H1 (cell line): ENCODE results near the gene MIA2. TPM values are rescaled to one million over a fixed set of nuclear protein-coding genes. Genes with fewer than 3 reads are reported as not detected.

ENCODE experiments used
- CTCF ChIA-PET: fragments of 300-600 bp; sonication (Branson Sonifier 250); formaldehyde crosslinking; loops from one replicate; lab custom pipeline; 2021; ENCODE audit not compliant: partially characterized antibody; lab: Charles Lee
- POLR2A ChIA-PET: fragments of 300-600 bp; sonication (Branson Sonifier 250); formaldehyde crosslinking; loops from one replicate; lab custom pipeline; 2021; ENCODE audit warnings: inconsistent platforms; ENCODE audit not compliant: partially characterized antibody; lab: Charles Lee
- DNase-seq, 2 experiments: peaks; one replicate each; pipeline versions ENCODE4 v3.0.0 to v3.0.0-alpha.2; 2010 to 2022; ENCODE audit warnings: low spot score in 2 of 2, low read depth in 1 of 2, mixed read lengths in 1 of 2
- FAIRE-seq: peaks from 2 replicates; lab custom pipeline; 2011; peaks lifted over from hg19 to GRCh38; lab: Jason Lieb, UNC
- H2AFZ ChIP-seq: 2 replicates; pipeline ENCODE4 v1.8.1; 2012; ENCODE audit warnings: low read length, inconsistent platforms
- H2AK5ac ChIP-seq: 2 replicates; pipeline ENCODE4 v1.6.1; 2013; ENCODE audit warnings: low read depth, low read length
- H2BK120ac ChIP-seq: replicated peaks from 2 replicates; pipeline ENCODE3; 2013; ENCODE audit warnings: low read depth, low read length, inconsistent platforms
- H2BK12ac ChIP-seq: 2 replicates; pipeline ENCODE4 v1.6.1; 2013; ENCODE audit warnings: low read depth, low read length
- H2BK15ac ChIP-seq: 2 replicates; pipeline ENCODE4 v1.6.1; 2013; ENCODE audit warnings: low read length
- H2BK20ac ChIP-seq: 2 replicates; pipeline ENCODE4 v1.6.1; 2013; ENCODE audit warnings: low read length
- H2BK5ac ChIP-seq: 2 replicates; pipeline ENCODE4 v1.6.1; 2013; ENCODE audit warnings: low read depth, low read length
- H3K14ac ChIP-seq: 2 replicates; pipeline ENCODE4 v1.6.1; 2013; ENCODE audit warnings: inconsistent platforms; ENCODE audit not compliant: insufficient read length
- H3K18ac ChIP-seq: 2 replicates; pipeline ENCODE4 v1.6.1; 2013; ENCODE audit warnings: low read length; ENCODE audit errors: extremely low read depth
- H3K23ac ChIP-seq: 2 replicates; pipeline ENCODE4 v1.6.1; 2013; ENCODE audit warnings: inconsistent platforms; ENCODE audit not compliant: insufficient read length
- H3K23me2 ChIP-seq: 2 replicates; pipeline ENCODE4 v1.6.1; 2013; ENCODE audit warnings: low read depth, low read length
- H3K27ac ChIP-seq: 2 replicates; pipeline ENCODE4 v1.6.1; 2011; ENCODE audit warnings: low read depth, low read length, inconsistent platforms
- H3K27me3 ChIP-seq, 4 experiments: replicated peaks in 1 of 4; 1 replicate in 1 of 4; 2 replicates in 3 of 4; pipeline versions ENCODE4 v1.6.1 to v1.8.1; 2011 to 2013; ENCODE audit warnings: low read length in 3 of 4, mild to moderate bottlenecking in 3 of 4, inconsistent platforms in 2 of 4, mixed read lengths in 2 of 4, moderate library complexity in 1 of 4; ENCODE audit not compliant: control insufficient read depth in 3 of 4, insufficient read depth in 3 of 4; ENCODE audit errors: extremely low read depth in 1 of 4
- H3K36me3 ChIP-seq, 4 experiments: 2 replicates each; pipeline versions ENCODE4 v1.6.1 to v1.8.1; 2011 to 2013; ENCODE audit warnings: mild to moderate bottlenecking in 4 of 4, low read length in 3 of 4, moderate library complexity in 2 of 4, control low read depth in 1 of 4, inconsistent platforms in 1 of 4; ENCODE audit not compliant: insufficient read depth in 4 of 4, control insufficient read depth in 2 of 4
- H3K4ac ChIP-seq: replicated peaks from 2 replicates; pipeline ENCODE3; 2013; ENCODE audit warnings: low read length, low read depth, mixed read lengths, inconsistent platforms; ENCODE audit not compliant: insufficient read length
- H3K4me1 ChIP-seq, 4 experiments: replicated peaks in 1 of 4; 1 replicate in 1 of 4; 2 replicates in 3 of 4; pipeline versions ENCODE4 v1.6.1 to v1.8.1; 2011 to 2013; ENCODE audit warnings: low read length in 3 of 4, inconsistent platforms in 2 of 4, mixed read lengths in 1 of 4; ENCODE audit not compliant: insufficient read depth in 4 of 4, control insufficient read depth in 3 of 4
- H3K4me2 ChIP-seq, 2 experiments: 2 replicates each; pipeline versions ENCODE4 v1.6.1 to v1.8.1; 2011 to 2013; ENCODE audit warnings: low read depth in 2 of 2, low read length in 2 of 2, control low read depth in 1 of 2, inconsistent platforms in 1 of 2, mild to moderate bottlenecking in 1 of 2; ENCODE audit not compliant: insufficient read depth in 1 of 2
- H3K4me3 ChIP-seq, 4 experiments: fragments of 200-600, 300-600 bp in 1 of 4; sonication (generic), shearing (Covaris generic), sonication (Bioruptor Twin) in 1 of 4; 2 replicates each; pipeline versions ENCODE4 v1.5.1 to v1.8.1; 2011 to 2016; ENCODE audit warnings: low read length in 4 of 4, low read depth in 3 of 4, control low read depth in 2 of 4, inconsistent platforms in 2 of 4, mild to moderate bottlenecking in 2 of 4, mixed read lengths in 1 of 4, moderate library complexity in 1 of 4; ENCODE audit not compliant: insufficient read depth in 2 of 4; ENCODE audit errors: extremely low read depth in 1 of 4
- H3K56ac ChIP-seq: replicated peaks from 2 replicates; pipeline ENCODE3; 2013; ENCODE audit warnings: low read depth, mild to moderate bottlenecking, mixed read lengths, low read length, inconsistent platforms; ENCODE audit not compliant: insufficient read length
- H3K79me1 ChIP-seq: 2 replicates; pipeline ENCODE4 v1.6.1; 2013; ENCODE audit warnings: low read depth, low read length, control low read depth
- H3K79me2 ChIP-seq, 2 experiments: 2 replicates each; pipeline versions ENCODE4 v1.6.1 to v1.8.1; 2012 to 2013; ENCODE audit warnings: low read length in 2 of 2, mild to moderate bottlenecking in 2 of 2, inconsistent platforms in 1 of 2; ENCODE audit not compliant: insufficient read depth in 2 of 2, control insufficient read depth in 1 of 2
- H3K9ac ChIP-seq, 4 experiments: replicated peaks in 1 of 4; 1 replicate in 1 of 4; 2 replicates in 3 of 4; pipeline versions ENCODE4 v1.6.1 to v1.8.1; 2011 to 2013; ENCODE audit warnings: low read depth in 3 of 4, low read length in 3 of 4, control low read depth in 2 of 4, mild to moderate bottlenecking in 2 of 4, moderate library complexity in 2 of 4, inconsistent platforms in 1 of 4; ENCODE audit errors: extremely low read depth in 1 of 4
- H3K9me3 ChIP-seq, 2 experiments: 2 replicates each; pipeline versions ENCODE4 v1.6.1 to v1.8.1; 2012 to 2013; ENCODE audit warnings: mild to moderate bottlenecking in 2 of 2, moderate library complexity in 2 of 2, control low read depth in 1 of 2, inconsistent platforms in 1 of 2, low read depth in 1 of 2, low read length in 1 of 2, mixed read lengths in 1 of 2; ENCODE audit not compliant: insufficient read depth in 2 of 2
- H4K20me1 ChIP-seq, 2 experiments: replicated peaks in 1 of 2; 2 replicates each; pipeline versions ENCODE3 to v1.8.1; 2011 to 2013; ENCODE audit warnings: inconsistent platforms in 2 of 2, low read length in 2 of 2, mild to moderate bottlenecking in 1 of 2; ENCODE audit not compliant: insufficient read depth in 2 of 2, control insufficient read depth in 1 of 2
- H4K5ac ChIP-seq: 2 replicates; pipeline ENCODE4 v1.6.1; 2013; ENCODE audit warnings: low read length, low read depth, mixed read lengths, inconsistent platforms; ENCODE audit not compliant: insufficient read length
- H4K8ac ChIP-seq: 2 replicates; pipeline ENCODE4 v1.8.0; 2013; ENCODE audit warnings: mild to moderate bottlenecking, moderate library complexity, low read length, inconsistent platforms; ENCODE audit not compliant: insufficient read depth; ENCODE audit errors: extremely low read depth
- H4K91ac ChIP-seq: replicated peaks from 2 replicates; pipeline ENCODE3; 2013; ENCODE audit warnings: low read length, mixed read lengths, inconsistent platforms; ENCODE audit not compliant: insufficient read length
- BCL11A ChIP-seq, 2 experiments: IDR thresholded peaks; one replicate each; pipeline ENCODE4 v1.6.1; 2011; ENCODE audit warnings: low read depth in 2 of 2, low read length in 2 of 2, mild to moderate bottlenecking in 2 of 2
- CBX5 ChIP-seq: fragments of 300-800, 300-1000 bp; sonication (generic); IDR thresholded peaks from 2 replicates; pipeline ENCODE4 v1.7.1; 2016; ENCODE audit warnings: antibody characterized with exemption, low read length, low read depth
- JUND ChIP-seq: IDR thresholded peaks from 2 replicates; pipeline ENCODE4 v1.6.1; 2011; ENCODE audit warnings: mild to moderate bottlenecking, improper control_type of control experiment, low read length
- KDM5A ChIP-seq: fragments of 200-600 bp; IDR thresholded peaks from 2 replicates; pipeline ENCODE4 v1.7.1; 2012; ENCODE audit warnings: mild to moderate bottlenecking, low read length, inconsistent platforms, mixed read lengths
- RFX5 ChIP-seq: IDR thresholded peaks from 2 replicates; pipeline ENCODE4 v1.6.1; 2011; ENCODE audit warnings: low read depth, low read length, improper control_type of control experiment, borderline replicate concordance
- RNF2 ChIP-seq: fragments of 200-900, 300-1000 bp; sonication (generic); IDR thresholded peaks from 2 replicates; pipeline ENCODE4 v1.7.1; 2016; ENCODE audit warnings: borderline replicate concordance, low read depth, mild to moderate bottlenecking, antibody characterized with exemption, low read length; ENCODE audit not compliant: poor library complexity, severe bottlenecking; ENCODE audit errors: missing control alignments
- SAP30 ChIP-seq: fragments of 300-600 bp; sonication (generic); IDR thresholded peaks from 2 replicates; pipeline ENCODE4 v1.7.1; 2012; ENCODE audit warnings: low read length, moderate library complexity, mild to moderate bottlenecking, inconsistent platforms; ENCODE audit not compliant: insufficient read depth, insufficient replicate concordance
- SUZ12 ChIP-seq: fragments of 200-600 bp; sonication (generic); IDR thresholded peaks from 2 replicates; pipeline ENCODE4 v1.6.1; 2012; ENCODE audit warnings: mild to moderate bottlenecking, inconsistent platforms, low read length, moderate library complexity, mixed read lengths
- TAF1 ChIP-seq: IDR thresholded peaks from 2 replicates; pipeline ENCODE4 v1.6.1; 2011; ENCODE audit warnings: mild to moderate bottlenecking, low read depth, low read length
- TEAD4 ChIP-seq: IDR thresholded peaks from 2 replicates; pipeline ENCODE4 v1.6.1; 2012; ENCODE audit warnings: low read depth, low read length, inconsistent platforms, mixed read lengths
- YY1 ChIP-seq: IDR thresholded peaks from 2 replicates; pipeline ENCODE4 v1.6.1; 2011; ENCODE audit warnings: low read depth, mild to moderate bottlenecking, low read length
- WGBS, 2 experiments: shearing (Covaris generic) in 1 of 2; methylation state at CpG; one replicate each; pipeline versions ENCODE4 v1.1.6 to v1.1.7; 2013 to 2015; ENCODE audit warnings: low lambda C conversion rate in 2 of 2, mixed read lengths in 2 of 2, inconsistent platforms in 1 of 2, low coverage in 1 of 2, missing lambda C conversion rate in 1 of 2; ENCODE audit not compliant: insufficient replicate concordance in 2 of 2, insufficient coverage in 1 of 2, insufficient read length in 1 of 2; ENCODE audit errors: extremely low coverage in 1 of 2, missing lambda C conversion rate in 1 of 2; 5-methylcytosine and 5-hydroxymethylcytosine counted together
- polyA plus RNA-seq, 7 experiments: library from polyadenylated mRNA; depleted of rRNA in 3 of 7; stranded (reverse) in 5 of 7; unstranded in 2 of 7; fragments of >200 nt in 5 of 7; fragments of 200-250 nt in 2 of 7; gene quantifications; 1 replicate in 5 of 7; 2 replicates in 1 of 7; 4 replicates in 1 of 7; pipeline versions ENCODE4 v1.2.1 to v1.2.3, GENCODE V29; 2011 to 2013; ENCODE audit warnings: missing spikeins in 2 of 7, mixed read lengths in 2 of 7
- total RNA-seq: library from RNA; stranded (reverse); fragmentation: NEBNext Ultra II Directional; extraction: Animal tissue kit (Norgen Biotek cat#: 25700); gene quantifications from 2 replicates; pipeline ENCODE4 v1.2.1, GENCODE V29; 2021

MIA2 gene
- total and polyA plus RNA-seq, 2 of the 8 experiments (the other 6 are each of a cell fraction or from before 2014, with no cell fraction given), result 10.1 to 15.0 TPM

- H4K8ac ChIP-seq, result no peak overlapping the region
- ChIA-PET CTCF (no interaction called here), POLR2A (no interaction called here)
- H3K4me3 ChIP-seq, result no peak overlapping the region
- TF ChIP-seq CBX5 (no peak), JUND (no peak), SUZ12 (no peak), YY1 (no peak), TAF1 (no peak), RNF2 (no peak), KDM5A (no peak), TEAD4 (no peak), BCL11A (IDR thresholded peaks at IDR 0.05; ENCODE audit: low read depth in 2 of 2, low read length in 2 of 2) (no peak), SAP30 (no peak), RFX5 (no peak)
- no peak overlapping the region for H2BK12ac ChIP-seq
- no peaks in the 10 kb centered on the region for H3K4me1 ChIP-seq
- DNase-seq, result no peak
- no peak overlapping the region for H3K4ac ChIP-seq
- H2BK120ac ChIP-seq, result no peak overlapping the region
- no peak overlapping the region for H3K23ac ChIP-seq
- H3K27ac ChIP-seq, result no peak overlapping the region
- H3K18ac ChIP-seq, result no peak overlapping the region
- no peak overlapping the region for H2AFZ ChIP-seq
- no peak overlapping the region for H3K9ac ChIP-seq
- no peak overlapping the region for H3K14ac ChIP-seq
- no peaks in the 10 kb centered on the region for H3K23me2 ChIP-seq
- H3K4me2 ChIP-seq, result no peak overlapping the region
- H3K56ac ChIP-seq, result no peak overlapping the region
- no peaks in the 10 kb centered on the region for H3K9me3 ChIP-seq
- H2AK5ac ChIP-seq, result no peak overlapping the region
- H3K27me3 ChIP-seq, result no peaks in the 10 kb centered on the region
- H4K20me1 ChIP-seq, result no peaks in the 10 kb centered on the region
- H4K5ac ChIP-seq, result no peak overlapping the region
- no peak overlapping the region for H4K91ac ChIP-seq
- no peaks in the 10 kb centered on the region; a peak in 1 of 8 replicates for H3K36me3 ChIP-seq
- no peak overlapping the region for H2BK15ac ChIP-seq
- WGBS, 2 experiments, result 85% methylated on average over 9 of the region's 9 CpGs; no CpG with 5 or more reads in 1 of the 2 experiments
- no peak overlapping the region for H2BK20ac ChIP-seq
- no peaks in the 10 kb centered on the region for H3K79me1 ChIP-seq
- no peak overlapping the region for H2BK5ac ChIP-seq
- FAIRE-seq, result no peak
- no peaks in the 10 kb centered on the region for H3K79me2 ChIP-seq
Observed at GRCh38 chr14:39351708-39352107, 118.0 kb downstream of the MIA2 start.
